ENCODE data around the gene NOL8. TPM values are rescaled to one million over a fixed set of nuclear protein-coding genes. Genes with fewer than 3 reads are reported as not detected.

The NOL8 gene
- total RNA-seq, 2 donors from 2014 or later: 13.3 to 17.6 TPM

DNA sequence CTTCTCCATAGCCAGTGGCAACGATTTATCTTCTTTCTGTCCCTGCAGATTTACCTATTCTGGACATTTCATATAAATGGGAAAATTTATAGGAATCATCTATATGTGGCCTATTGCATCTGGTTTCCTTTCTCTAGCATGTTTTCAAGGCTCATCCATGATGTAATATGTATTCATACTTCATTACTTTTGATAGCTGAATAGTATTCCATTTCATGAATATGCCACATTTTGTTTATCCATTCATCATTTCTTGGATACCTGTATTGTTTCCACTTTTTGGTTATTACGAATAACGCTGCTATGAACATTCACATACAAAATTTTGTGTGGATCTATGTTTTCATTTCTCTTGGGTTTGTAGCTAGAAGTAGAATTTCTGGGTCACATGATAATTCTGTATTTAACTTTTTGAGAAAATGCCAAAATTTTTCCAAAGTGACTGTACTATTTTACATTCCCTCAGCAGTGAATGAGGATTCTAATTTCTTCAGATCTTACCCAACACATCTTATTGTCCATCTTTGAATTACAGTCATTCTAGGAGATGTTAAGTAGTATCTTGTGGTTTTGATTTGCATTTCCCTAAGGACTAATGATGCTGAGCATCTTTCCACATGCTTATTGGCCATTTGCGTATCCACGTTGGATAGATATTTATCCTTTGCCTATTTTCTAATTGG, 35.3 kb downstream of the NOL8 start:
- no peak for ATAC-seq
- DNase-seq: no peak
- intact Hi-C loops (cut with DNase I): loop anchor here in 1 of 2 donors (10.0 kb wide), 1 partner anchor 55 kb away; no protein-coding TSS in a partner anchor

DNA sequence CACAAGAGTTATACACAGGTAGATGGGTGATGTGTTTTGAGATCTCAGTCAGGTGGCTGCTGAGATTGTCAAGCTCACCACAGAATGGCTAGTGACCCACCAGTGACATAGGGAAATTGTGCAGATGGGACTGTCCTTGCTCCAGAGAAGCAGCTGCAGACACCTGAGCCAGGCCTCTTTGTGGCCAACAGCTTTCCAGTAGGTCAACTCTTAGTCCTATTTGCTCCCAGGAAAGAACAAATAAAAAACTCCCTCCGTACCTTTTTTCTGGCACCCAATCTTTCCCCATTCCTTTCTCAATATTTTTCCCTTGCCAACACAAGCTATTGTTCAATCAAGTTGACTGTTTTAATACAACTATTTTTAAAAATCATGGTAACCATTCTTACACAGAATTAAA, 45.8 kb downstream of the NOL8 start:
- intact Hi-C loops (cut with DNase I): no loop called here
- ATAC-seq (no peak), DNase-seq (no peak)

DNA sequence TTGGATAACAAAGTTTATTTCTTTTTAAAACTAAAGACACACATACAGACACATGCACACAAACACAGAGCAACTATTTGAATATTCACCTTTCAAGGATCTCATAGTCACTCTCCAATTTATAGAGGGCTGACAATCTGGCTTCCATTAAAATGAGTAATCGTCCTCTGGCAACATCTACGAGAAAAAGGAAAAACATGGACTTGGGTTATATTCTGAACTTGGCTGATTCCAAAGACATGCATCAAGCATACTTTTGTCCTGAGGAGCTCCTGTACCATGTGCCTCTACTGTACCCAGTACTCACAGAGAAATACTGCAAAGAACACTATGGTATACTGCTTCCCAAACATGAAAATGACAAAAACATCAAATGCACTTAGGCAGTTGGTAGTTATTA, 47.0 kb downstream of the NOL8 start:
- intact Hi-C loops (cut with DNase I): no loop called here
- ATAC-seq (no peak), DNase-seq (no peak)

DNA sequence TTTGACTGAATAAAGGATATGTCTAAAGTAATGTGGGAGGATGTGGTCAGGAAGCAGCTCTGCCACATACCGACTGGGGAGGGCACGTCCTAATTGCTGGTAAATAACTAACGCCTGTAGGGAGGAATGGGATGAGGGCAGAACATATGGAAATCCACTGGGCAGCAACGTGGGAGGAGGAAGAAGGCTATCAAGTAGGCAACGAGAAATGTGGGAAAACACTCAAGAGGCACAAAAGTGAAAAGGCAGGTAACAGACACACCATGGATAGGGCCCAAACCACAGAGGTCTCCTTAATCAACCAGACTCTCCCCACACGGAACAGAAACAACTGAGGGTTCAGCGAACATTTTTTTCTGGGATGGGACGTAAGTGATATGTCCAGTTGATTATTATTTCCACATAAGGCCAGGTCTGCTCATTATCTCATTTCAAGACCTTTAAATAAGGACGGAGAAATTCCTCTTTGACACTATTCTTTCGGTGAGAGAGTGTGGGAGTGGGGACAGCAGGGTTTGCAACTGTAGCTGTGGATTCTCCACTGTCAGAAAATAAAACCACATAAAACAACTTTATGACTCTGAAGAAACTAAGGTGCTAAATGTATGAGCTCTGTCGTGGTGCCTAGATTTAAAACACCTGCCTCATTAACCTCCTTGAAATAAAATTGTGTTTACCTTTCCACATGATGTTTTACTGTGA, 48.7 kb downstream of the NOL8 start:
- ATAC-seq (no peak), DNase-seq (no peak)
- intact Hi-C loops (cut with DNase I): no loop called here

DNA sequence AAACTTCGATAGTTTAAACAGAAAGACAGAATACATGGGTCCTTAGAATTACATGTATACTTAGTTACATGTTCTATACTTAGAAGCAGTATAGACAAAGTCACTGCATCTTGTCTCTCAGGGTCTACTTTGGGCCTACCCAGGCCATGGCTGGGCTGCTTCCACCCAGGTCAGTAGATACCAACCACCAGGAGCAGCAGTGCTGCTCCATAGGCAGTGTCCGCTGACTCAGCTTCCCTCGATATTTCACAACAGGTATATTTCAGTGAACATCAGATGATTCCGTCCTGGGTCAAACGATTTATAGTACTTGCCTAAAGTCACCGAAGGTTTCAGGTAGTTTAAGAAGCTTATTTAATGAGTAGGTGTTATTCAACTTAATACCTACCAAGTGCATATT, 49.6 kb downstream of the NOL8 start:
- intact Hi-C loops (cut with DNase I): no loop called here
- DNase-seq (no peak), ATAC-seq (no peak)

DNA sequence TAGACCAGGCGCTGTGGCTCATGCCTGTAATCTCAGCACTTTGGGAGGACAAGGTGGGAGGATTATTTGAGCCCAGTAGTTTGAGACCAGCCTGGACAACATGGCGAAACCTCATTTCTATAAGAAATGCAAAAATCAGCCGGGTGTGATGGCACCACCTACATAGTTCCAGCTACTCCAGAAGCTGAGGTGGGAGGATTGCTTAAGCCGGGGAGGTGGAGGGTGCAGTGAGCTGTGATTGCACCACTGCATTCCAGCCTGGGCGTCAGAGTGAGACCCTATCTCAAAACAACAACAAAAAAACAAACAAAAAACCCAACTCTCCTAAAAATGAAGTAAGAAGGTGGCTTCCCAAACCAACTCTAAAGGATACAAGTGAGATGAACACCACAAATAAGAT, 54.6 kb downstream of the NOL8 start:
- ATAC-seq (no peak), DNase-seq (no peak)
- intact Hi-C loops (cut with DNase I): no loop called here

DNA sequence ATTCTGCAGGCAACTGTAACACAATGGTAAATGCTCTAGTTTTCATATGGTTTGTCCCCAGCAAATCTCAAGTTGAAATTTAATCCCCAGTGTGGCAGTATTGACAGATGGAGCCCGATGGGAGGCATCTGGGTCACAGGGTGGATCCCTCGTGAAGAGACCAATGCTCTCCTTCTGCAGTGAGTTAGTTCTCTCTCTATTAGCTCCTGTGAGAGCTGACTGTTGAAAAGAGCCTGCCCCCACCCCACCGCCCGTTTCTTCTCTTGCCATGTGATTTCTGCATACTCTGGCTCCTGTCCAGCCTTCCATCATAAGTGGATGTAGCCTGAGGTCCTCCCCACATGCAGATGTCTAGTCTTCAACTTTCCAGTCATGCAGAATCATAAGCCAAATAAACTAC, 58.7 kb downstream of the NOL8 start:
- DNase-seq (no peak), ATAC-seq (peak in 1 of 2 donors; percentile 34)
- intact Hi-C loops (cut with DNase I): no loop called here

DNA sequence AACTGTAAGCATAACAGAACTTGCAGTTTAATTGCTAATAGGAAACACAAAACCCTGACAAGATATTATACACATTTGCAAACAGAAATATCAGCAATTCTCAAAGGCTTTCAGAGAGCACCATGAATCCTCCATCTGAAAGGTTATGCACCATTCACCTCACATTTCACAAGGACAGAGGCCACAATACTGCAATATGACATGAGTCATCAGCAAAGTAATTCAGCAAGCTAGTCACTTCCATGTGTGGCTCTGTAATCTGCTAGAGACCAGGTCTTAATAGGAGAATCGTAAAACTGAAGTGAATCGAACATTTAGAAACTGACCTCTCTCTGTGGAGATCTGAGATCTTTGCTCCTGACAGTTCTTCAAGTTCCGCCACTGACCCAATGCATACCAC, 60.0 kb downstream of the NOL8 start:
- DNase-seq: no peak
- ATAC-seq: no peak
- intact Hi-C loops (cut with DNase I): no loop called here

DNA sequence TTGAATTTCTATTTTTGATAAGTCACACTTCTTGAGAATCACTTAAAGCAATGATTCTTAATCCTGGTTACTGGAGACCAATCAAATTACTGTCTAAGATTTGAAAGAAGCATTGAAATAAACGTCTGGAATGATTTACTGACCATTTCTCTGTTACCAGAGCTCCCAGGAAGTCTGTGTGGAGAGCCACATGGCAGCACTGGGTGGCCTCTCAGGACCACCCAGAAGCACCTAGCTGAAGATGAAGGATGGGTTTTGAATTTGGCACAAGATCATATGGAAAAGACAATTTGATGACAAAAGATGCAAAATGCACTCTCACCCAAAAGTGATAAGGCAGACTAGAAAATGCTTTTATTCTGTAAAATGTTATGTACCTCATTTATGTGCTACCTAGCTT, 62.0 kb downstream of the NOL8 start:
- intact Hi-C loops (cut with DNase I): no loop called here
- no peak for ATAC-seq
- no peak for DNase-seq

DNA sequence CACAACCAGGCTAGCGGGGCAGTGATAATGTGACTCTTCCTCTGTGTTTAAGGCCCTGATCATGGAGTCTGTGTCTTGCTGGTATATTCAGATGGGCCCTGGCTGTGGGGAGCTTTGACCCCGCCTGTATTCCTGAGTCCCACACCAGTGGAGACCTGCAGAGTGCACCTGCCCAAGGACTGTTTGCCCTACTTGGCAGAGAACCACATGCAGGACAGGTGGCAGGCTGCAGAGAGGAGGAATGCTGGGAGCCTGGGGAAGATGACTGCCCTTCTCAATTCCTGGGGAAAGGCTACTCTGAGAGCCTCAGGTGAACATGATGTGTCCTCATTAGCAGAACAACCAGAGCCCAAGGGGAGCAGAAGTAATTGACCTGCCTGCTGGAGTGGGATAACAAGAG, 67.8 kb downstream of the NOL8 start:
- intact Hi-C loops (cut with DNase I): no loop called here
- DNase-seq (no peak), ATAC-seq (no peak)

DNA sequence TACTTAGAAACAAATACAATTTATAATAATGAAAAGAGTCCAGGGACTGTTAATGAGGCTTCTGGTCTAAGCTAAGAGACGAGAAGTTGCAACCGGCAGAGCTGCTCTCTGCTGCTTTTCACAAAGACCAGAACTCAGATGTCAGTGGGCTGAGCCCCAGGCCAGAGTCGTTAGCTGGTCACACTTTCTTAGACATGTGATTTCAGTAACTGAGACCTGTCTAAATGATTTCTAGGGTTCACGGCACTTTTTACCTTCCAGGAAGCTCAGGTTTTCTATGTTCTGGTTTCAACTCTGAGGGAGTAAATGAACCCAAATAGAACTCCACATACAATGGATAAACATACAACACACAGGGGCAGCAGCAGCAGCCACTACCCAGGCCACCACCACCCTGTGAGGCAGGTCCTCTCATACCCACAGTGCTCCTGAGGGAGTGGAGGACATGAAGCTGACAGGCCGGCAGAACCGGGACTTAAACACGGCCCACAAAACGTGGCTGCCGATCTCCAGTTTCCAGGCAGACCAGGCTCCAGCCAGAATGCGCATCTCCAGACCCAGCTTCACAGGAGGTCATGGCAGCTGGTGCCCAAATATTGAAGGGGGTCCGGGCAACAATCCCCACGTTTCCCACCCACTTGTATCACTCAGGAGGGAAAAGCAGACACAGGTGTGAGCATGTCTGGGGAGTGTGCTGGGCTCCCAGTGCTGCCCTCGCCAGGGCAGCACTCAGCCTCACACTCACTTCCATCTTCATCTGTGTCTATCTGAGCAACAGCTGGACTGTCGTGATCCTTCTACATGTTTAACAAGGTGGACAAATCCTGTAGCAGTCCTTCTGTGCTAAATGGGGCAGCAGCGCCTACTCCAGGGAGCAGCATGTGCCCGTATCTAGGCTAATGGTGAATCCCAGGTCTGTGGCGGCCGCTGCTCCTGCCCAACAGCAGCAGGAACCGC, 70.5 kb downstream of the NOL8 start:
- ATAC-seq (no peak), DNase-seq (no peak)
- intact Hi-C loops (cut with DNase I): no loop called here

DNA sequence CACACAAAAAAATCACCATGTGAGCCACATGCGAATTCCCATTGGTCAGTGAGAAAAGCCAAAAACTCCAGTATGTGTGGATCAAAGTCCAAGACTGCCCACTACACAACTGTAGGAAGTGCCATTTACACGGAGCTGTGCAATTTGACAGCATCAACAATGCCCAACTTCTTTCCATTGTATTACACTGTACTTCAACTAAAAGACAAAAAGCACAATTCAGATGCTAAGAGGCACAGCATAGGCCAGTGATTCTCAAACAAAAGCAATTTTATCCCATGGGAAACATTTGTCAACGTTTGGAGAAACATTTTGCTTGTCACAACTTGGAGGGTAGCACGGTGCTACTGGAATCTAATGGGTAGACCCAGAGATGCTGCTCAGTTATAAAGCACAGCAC, 71.5 kb downstream of the NOL8 start:
- ATAC-seq (no peak), DNase-seq (no peak)
- intact Hi-C loops (cut with DNase I): no loop called here

DNA sequence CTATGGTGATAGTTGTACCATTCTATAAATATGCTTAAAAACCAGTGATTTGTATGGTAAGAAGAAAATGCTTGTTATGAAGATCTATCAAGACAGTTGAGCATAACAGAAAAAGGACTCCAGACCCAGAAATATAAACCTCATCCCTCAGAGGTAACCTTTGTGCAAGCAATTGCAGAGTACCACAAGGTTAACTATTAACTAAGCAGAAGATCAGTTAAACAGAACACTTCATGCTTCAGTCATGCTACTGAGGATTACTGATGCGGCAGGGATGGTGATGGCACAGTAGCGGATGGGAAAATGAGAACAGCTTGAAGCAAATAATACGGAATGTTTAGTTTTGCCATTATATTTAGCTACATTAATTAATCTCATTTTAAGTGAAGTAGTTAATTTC, 77.2 kb downstream of the NOL8 start:
- intact Hi-C loops (cut with DNase I): loop anchor here in 1 of 2 donors (10.0 kb wide), 1 partner anchor 113 kb away; no protein-coding TSS in a partner anchor

More for the DNA sequence above, 77.2 kb downstream of the NOL8 start:
- DNase-seq: no peak
- no peak for ATAC-seq

Small RNAs within 50 kb of the gene (microRNA-seq; reads per million reads assigned to microRNA genes)
- 0 to 1.4 reads per million in 2 donors for gene MIR3651

Other genes starting within 250 kb of the NOL8 start
- 10 to 100 TPM; 29.9 to 31.6 TPM for gene SPTLC1, start 209.9 kb downstream of the NOL8 start, total RNA-seq
- 10 to 100 TPM; 50.4 to 73.3 TPM for gene IARS1, start 31.7 kb downstream of the NOL8 start, total RNA-seq
- 1 to 10 TPM; 1.9 to 3.2 TPM for gene CENPP, start 603 bp upstream of the NOL8 start, total RNA-seq
- gene OGN, start 79.2 kb upstream of the NOL8 start, total RNA-seq: 10 to 100 TPM; 17.4 to 25.6 TPM
- gene OMD, start 99.1 kb upstream of the NOL8 start, total RNA-seq: 1 to 10 TPM; 5.8 to 8.5 TPM
- 1 to 10 TPM; 7.9 to 8.8 TPM for gene ASPN, start 157.2 kb upstream of the NOL8 start, total RNA-seq
- 10 to 100 TPM; 14.4 to 17.6 TPM for gene ECM2, start 210.6 kb upstream of the NOL8 start, total RNA-seq

All from left cardiac atrium (tissue), 4 donors.